GM19240 (cell line): Measurements from ENCODE around the gene CMIP.

Source experiments
- DNase-seq: peaks from one replicate; pipeline ENCODE4 v3.0.0; 2011; ENCODE audit warnings: low spot score; ENCODE audit not compliant: insufficient read length

The CMIP gene

DNA sequence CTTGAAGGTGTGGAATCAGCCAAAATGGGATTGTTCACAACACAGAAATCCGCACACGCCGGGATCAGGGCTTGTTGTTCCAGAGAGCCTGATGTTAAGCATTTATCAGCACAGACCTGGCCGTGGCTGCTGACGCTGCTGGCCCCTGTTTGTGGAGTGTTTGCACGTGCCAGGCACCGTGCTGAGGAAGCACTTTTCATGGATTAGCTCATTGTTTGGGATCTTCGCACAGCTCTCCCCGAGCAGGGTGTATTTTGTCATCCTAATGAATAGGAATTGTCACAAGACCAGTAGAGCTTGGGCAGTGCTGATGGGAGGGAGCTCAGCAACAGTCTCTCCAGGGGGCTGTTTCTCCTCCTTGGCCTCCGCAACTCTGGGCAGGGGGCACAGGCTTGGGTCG, 174.1 kb downstream of the CMIP start:
- no peak for DNase-seq

- DNase-seq = no peak
Observed at GRCh38 chr16:81620029-81620428, 175.4 kb downstream of the CMIP start.

- DNase-seq = no peak
Observed at GRCh38 chr16:81620796-81621195, 176.2 kb downstream of the CMIP start.

DNA sequence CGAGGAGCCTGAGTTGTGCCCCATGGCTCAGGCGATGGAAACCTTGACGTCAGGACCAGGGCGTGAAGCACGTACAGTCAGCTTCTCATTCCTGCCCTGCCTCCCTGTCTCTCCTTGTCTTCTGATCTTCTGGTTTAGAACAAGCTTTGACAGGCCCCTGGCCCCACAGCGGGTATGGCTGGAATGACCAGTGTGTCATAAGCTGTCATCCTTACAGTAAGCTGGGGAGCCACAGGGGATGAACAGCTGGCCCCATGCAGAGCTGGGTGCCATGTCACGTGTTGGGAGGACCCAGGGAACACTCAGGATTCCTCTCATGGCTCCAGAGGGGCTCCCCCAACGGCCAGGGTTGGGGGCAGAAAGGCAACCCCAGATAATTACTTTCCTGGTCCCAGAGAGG, 176.9 kb downstream of the CMIP start:
- DNase-seq = no peak

DNA sequence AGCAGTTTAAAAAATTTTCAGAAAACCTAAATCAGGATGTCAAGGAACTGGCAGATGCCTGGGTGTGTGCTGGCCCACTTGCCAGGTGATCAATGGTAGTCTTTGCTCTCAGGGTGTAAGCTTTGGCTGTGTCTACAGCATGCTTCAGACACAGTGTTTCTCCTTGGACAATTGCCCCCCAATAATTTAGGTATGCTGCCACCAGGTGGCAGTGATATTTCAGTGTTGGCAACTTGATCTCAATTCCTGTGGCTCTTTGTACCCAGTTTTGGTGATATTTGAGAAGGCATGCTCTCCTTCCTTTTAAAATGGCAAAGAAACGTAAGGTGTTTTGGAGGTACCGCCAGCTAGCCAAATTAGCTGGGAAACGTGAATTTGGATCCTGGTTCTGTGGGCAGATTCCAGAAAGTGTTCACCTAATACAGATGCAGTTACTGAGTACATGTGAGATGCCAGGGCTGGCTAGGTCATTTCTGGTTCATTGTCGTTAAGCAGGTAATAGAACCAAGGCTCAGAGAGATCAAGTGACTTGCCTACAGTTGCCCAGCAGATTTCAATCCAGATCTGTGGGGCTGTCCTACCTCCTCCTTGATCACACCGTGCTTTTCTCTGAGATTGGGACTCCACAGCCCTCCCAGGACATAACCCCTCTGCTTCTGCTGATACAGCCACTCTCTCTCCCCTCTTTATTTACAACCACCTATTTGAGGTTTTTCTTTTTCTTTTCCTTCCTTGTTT, 178.9 kb downstream of the CMIP start:
- DNase-seq = peak; percentile 55

DNA sequence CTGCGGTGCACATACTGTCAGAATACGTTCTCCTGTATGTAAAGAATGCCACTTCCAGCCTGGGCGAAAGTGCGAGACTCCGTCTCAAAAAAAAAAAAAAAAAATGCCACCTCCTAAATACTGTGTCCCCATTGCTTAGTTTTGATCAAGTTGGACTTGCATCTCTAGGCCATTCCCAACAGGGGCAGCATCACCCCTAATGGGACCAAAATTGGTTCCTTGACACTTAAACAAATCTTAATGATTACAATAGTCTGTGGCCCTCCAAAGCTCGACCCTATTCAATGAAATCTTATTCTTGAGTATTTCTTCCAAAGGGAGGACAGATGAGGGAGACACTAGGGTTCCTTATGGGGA, 179.8 kb downstream of the CMIP start:
- DNase-seq = no peak

DNA sequence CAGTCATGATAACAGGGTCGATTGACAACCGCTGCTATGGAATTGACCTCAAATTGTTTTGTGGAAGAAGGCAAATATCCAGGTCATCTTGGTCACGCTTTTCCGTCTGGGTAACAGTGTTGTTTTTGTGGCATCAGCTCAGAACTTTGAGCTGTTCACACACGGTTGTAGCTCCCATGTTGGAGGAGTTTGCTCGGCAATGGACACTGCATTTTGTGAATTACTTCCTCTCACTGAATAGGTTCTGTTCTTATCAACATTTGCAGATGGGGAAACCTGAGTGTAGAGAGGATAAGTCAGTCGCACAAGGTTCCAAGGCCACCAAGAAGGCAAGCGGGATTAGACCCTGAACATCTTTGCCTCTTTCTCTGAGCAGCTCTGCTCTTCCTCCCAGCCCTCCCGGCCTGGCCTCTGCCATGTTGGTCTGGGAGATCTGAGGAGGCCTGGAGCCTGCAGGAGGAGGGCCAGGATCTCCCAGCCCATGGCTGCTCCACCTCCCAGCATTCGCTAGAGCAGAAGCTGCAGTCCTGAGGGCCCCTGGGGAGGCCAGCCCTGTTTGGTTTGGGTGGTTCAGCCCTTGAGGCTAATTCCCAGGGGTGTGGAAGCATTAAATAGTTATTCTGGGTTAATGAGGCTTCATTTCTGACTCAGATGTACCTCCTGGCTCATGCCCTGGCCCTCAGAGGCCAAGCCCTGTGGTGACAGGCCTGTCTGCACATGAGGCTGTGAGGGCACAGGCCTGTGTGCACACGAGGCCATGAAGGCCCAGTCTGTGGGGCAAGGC, 180.3 kb downstream of the CMIP start:
- DNase-seq = no peak

GRCh38 chr16:81625544-81626153, 181.0 kb downstream of the CMIP start:
- DNase-seq = peak; percentile 58

GRCh38 chr16:81626181-81626674, 181.6 kb downstream of the CMIP start:
- DNase-seq = no peak

DNA sequence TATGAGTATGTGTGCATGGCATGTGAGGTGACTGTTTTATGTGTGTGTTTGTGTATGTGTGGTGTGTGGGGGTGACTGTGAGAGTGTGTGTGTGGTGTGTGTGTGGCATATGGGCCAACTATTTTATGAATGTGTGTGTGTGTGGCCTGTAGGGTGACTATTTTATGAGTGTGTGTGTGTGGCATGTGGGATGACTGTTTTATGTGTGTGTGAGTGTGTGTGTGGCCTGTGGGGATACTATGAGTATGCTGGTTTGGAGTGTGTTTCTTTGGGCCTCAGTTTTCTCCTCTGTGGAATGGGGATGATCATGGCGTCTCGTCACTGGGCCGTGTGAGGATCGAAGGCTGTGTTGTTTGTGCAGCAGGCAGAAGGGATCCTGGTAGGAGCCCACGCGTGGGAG, 182.4 kb downstream of the CMIP start:
- no peak for DNase-seq

DNA sequence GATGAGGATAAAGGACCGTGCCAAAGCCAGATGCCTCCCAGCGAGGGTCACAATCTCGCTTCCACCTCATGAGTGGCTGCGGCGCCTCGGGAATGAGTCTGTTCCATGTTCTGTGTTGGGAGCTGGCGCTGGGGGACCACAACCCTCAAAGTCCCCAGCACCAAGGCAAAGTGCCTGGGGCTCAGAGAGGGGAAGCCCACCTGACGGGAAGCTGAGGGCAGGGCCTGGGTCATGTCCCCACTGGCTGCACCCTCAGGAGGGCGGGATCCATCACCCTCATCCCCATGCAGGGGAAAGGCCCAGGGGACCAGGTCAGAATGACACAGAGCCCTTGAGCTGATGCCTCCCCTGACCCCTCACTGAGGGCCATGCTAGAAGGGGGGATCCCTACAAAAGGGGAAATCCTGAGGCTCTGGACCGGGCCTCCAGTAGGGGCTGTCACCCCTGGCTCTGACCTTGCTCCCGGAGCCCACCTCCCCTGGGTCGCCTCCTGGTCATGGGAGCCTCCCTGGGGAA, 183.2 kb downstream of the CMIP start:
- no peak for DNase-seq

- DNase-seq = no peak
Observed at GRCh38 chr16:81629034-81629802, 184.6 kb downstream of the CMIP start.

GRCh38 chr16:81629896-81630634, 185.5 kb downstream of the CMIP start:
- DNase-seq = no peak

DNA sequence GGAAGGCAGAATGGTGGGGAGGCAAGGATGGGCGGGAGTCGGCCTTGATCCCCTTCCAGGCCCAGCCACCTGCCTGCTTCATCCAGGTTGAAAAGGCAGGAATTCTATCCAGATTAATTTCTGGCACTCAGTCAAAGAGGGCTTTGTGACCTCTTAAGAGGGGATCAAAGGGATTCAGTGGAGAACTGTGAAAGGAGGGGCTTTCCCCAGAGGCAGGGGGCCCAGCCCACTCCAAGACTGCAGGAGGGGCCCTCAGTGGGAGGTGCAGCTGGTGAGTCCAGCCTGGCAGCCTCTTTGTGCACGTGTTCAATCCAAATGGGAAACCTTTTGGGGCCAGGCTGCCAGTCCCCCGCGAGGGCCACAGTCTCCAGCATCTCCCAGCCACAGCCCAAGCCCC, 186.0 kb downstream of the CMIP start:
- no peak for DNase-seq

- DNase-seq = no peak
Observed at GRCh38 chr16:81632392-81633146, 188.0 kb downstream of the CMIP start.

DNA sequence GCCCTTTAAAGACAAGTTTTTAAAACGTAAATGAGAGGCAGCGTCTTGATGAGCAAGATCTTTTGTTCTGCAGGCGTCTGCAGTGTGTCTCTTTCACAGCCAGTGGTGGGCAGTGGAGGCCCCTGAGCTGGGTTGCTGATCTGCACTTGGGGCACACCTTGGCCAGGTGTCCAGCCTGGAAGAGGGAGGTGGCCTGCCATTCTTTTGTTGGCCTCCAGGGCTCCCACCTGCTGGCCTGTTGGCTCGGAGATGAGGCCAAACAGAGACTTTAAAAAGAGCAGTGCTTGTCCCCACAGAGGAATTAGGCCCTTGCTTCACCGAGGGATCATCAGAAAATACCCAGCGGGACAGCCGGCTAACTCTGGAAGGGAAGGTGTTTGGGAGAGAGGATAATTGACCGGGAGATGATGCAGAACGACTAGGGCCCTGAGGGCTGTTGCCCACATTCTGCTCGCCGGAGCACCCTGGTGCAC, 188.6 kb downstream of the CMIP start:
- no peak for DNase-seq

GRCh38 chr16:81633680-81634379, 189.2 kb downstream of the CMIP start:
- no peak for DNase-seq

DNA sequence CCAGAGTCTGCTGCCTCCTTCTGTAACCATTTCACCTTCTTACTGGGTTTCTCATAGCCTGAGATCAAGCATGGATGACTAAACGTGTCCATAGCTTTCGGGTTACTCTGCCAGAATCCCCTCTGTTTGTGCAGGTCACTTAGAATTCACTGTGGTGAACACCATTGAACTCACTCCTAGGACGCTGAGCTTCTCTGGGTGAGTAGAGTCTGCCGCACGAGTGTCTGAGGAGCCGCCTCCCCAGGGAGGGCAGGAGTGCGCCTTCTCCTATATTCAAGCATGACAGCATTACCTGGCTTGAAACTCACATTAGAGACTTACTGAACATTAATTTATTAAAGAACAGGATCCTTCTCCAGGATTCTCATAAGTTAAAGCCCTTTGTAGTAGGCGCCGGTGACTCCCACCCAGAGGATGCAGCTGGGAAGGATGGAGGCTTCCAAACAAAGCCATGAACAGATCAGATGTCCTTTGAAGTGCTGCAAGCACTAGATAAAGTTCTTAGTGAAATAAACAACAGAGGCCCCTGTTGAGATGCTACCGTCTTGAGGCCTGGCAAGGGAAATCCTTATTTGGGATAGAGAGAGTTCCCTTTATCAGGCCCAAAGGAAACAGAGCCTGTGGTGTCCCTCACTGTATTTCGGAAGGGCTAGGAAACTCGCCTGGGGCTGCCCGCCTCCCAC, 189.9 kb downstream of the CMIP start:
- no peak for DNase-seq
